ENCODE data around the gene DTYMK. TPM values are rescaled to one million over a fixed set of nuclear protein-coding genes. Genes with fewer than 3 reads are reported as not detected.

DTYMK gene
- total RNA-seq, 1 experiment from 2014 or later = 88.1 TPM

DNA sequence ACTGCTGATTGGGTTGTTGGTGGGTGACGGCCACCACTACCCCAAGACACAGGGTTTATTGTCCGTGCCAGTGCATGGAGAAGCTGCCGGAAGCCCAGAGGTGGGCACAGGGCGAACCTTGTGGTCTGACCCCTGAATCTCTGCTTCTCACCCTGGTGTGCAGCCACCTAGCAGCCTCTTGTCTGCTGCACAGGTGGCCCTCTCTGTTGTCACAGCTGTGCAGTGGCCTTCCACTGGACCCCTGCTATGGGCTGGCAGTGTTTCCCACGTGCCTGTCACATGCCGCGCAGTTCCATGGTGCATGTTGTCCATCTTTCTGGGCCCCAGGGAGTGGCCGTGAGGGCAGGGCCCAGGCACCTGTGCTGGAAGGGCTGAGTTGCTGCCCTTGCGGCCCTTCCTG, 33.9 kb downstream of the DTYMK start (continued):
- TF ChIP-seq, protein P1, sequence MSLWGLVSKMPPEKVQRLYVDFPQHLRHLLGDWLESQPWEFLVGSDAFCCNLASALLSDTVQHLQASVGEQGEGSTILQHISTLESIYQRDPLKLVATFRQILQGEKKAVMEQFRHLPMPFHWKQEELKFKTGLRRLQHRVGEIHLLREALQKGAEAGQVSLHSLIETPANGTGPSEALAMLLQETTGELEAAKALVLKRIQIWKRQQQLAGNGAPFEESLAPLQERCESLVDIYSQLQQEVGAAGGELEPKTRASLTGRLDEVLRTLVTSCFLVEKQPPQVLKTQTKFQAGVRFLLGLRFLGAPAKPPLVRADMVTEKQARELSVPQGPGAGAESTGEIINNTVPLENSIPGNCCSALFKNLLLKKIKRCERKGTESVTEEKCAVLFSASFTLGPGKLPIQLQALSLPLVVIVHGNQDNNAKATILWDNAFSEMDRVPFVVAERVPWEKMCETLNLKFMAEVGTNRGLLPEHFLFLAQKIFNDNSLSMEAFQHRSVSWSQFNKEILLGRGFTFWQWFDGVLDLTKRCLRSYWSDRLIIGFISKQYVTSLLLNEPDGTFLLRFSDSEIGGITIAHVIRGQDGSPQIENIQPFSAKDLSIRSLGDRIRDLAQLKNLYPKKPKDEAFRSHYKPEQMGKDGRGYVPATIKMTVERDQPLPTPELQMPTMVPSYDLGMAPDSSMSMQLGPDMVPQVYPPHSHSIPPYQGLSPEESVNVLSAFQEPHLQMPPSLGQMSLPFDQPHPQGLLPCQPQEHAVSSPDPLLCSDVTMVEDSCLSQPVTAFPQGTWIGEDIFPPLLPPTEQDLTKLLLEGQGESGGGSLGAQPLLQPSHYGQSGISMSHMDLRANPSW (CRISPR knock-in tag; conservative IDR thresholded peaks at IDR 0.05; ENCODE audit: low read depth) = no peak
- TF ChIP-seq FOXK1 (CRISPR knock-in tag; IDR thresholded peaks at IDR 0.05) (no peak), TEAD4 (CRISPR knock-in tag; IDR thresholded peaks at IDR 0.05) (no peak)
- TF ChIP-seq, protein P2, sequence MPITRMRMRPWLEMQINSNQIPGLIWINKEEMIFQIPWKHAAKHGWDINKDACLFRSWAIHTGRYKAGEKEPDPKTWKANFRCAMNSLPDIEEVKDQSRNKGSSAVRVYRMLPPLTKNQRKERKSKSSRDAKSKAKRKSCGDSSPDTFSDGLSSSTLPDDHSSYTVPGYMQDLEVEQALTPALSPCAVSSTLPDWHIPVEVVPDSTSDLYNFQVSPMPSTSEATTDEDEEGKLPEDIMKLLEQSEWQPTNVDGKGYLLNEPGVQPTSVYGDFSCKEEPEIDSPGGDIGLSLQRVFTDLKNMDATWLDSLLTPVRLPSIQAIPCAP (CRISPR knock-in tag; IDR thresholded peaks at IDR 0.05) = no peak

DNA sequence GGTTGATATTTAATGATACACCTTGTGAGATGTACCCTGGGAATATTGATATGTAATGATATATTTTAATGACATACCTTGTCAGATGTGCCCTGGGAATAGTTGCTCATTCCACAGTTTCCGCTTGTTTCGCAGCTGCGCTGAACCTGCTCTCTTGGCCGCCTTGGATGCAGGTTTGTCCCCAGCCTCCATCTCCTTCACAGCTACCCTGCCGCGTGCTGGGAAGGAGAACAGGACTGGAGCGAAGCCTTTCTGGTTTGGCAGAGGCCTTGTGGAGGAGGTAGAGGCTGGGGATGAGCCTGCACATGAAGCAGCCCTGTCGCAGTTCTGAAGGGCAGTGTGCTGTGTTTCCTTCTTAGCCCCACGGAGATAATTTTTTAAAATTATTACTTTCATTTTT, 34.5 kb downstream of the DTYMK start:
- DNase-seq (ENCODE audit: low spot score) = no peak
- H3K9me3 Mint-ChIP-seq = no peaks in the 10 kb centered on the region
- H3K36me3 Mint-ChIP-seq = peaks cover 42% of the 10 kb centered on the region
- TF ChIP-seq NFATC4 (CRISPR knock-in tag; IDR thresholded peaks at IDR 0.05) = no peak
- TF ChIP-seq, protein P3, sequence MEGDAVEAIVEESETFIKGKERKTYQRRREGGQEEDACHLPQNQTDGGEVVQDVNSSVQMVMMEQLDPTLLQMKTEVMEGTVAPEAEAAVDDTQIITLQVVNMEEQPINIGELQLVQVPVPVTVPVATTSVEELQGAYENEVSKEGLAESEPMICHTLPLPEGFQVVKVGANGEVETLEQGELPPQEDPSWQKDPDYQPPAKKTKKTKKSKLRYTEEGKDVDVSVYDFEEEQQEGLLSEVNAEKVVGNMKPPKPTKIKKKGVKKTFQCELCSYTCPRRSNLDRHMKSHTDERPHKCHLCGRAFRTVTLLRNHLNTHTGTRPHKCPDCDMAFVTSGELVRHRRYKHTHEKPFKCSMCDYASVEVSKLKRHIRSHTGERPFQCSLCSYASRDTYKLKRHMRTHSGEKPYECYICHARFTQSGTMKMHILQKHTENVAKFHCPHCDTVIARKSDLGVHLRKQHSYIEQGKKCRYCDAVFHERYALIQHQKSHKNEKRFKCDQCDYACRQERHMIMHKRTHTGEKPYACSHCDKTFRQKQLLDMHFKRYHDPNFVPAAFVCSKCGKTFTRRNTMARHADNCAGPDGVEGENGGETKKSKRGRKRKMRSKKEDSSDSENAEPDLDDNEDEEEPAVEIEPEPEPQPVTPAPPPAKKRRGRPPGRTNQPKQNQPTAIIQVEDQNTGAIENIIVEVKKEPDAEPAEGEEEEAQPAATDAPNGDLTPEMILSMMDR (IDR thresholded peaks at IDR 0.05) = no peak
- TF ChIP-seq ZBTB21 (CRISPR knock-in tag; IDR thresholded peaks at IDR 0.05; ENCODE audit: borderline replicate concordance) = no peak
- no peak for TF ChIP-seq ZNF138 (CRISPR knock-in tag; conservative IDR thresholded peaks at IDR 0.05)
- TF ChIP-seq, protein P4, sequence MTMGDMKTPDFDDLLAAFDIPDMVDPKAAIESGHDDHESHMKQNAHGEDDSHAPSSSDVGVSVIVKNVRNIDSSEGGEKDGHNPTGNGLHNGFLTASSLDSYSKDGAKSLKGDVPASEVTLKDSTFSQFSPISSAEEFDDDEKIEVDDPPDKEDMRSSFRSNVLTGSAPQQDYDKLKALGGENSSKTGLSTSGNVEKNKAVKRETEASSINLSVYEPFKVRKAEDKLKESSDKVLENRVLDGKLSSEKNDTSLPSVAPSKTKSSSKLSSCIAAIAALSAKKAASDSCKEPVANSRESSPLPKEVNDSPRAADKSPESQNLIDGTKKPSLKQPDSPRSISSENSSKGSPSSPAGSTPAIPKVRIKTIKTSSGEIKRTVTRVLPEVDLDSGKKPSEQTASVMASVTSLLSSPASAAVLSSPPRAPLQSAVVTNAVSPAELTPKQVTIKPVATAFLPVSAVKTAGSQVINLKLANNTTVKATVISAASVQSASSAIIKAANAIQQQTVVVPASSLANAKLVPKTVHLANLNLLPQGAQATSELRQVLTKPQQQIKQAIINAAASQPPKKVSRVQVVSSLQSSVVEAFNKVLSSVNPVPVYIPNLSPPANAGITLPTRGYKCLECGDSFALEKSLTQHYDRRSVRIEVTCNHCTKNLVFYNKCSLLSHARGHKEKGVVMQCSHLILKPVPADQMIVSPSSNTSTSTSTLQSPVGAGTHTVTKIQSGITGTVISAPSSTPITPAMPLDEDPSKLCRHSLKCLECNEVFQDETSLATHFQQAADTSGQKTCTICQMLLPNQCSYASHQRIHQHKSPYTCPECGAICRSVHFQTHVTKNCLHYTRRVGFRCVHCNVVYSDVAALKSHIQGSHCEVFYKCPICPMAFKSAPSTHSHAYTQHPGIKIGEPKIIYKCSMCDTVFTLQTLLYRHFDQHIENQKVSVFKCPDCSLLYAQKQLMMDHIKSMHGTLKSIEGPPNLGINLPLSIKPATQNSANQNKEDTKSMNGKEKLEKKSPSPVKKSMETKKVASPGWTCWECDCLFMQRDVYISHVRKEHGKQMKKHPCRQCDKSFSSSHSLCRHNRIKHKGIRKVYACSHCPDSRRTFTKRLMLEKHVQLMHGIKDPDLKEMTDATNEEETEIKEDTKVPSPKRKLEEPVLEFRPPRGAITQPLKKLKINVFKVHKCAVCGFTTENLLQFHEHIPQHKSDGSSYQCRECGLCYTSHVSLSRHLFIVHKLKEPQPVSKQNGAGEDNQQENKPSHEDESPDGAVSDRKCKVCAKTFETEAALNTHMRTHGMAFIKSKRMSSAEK (CRISPR knock-in tag; IDR thresholded peaks at IDR 0.05; ENCODE audit: borderline replicate concordance) = no peak
- TF ChIP-seq, protein P5, sequence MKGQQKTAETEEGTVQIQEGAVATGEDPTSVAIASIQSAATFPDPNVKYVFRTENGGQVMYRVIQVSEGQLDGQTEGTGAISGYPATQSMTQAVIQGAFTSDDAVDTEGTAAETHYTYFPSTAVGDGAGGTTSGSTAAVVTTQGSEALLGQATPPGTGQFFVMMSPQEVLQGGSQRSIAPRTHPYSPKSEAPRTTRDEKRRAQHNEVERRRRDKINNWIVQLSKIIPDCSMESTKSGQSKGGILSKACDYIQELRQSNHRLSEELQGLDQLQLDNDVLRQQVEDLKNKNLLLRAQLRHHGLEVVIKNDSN (CRISPR knock-in tag; IDR thresholded peaks at IDR 0.05) = no peak
- no peak for TF ChIP-seq FOXK1 (CRISPR knock-in tag; IDR thresholded peaks at IDR 0.05)
- CTCF ChIA-PET = no interaction called here
- H3K4me3 Mint-ChIP-seq = no peak overlapping the region
- POLR2A ChIA-PET = no interaction called here
- no peak overlapping the region for H3K27ac Mint-ChIP-seq
- ATAC-seq = no peak
- H3K4me1 Mint-ChIP-seq = peaks cover 23% of the 10 kb centered on the region
- no peaks in the 10 kb centered on the region for H3K27me3 Mint-ChIP-seq (ENCODE audit: low read depth)

DNA sequence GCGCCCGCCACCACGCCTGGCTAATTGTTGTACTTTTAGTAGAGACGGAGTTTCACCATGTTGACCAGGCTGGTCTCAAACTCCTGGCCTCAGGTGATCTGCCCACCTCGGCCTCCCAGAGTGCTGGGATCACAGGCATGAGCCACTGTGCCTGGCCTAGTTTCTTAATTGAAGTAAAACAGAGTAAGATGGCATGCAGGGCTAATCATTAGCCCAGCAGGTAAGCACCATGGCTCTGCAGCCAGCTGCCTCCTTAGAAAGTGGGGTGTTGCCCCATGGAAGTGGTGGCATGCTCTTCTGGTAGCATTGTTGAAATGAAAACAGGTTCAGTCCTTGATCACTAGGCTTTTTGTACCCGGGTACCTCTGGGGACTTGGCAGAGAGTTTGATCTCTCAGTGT, 36.7 kb downstream of the DTYMK start:
- Mint-ChIP-seq H3K27me3 (ENCODE audit: low read depth) (no peaks in the 10 kb centered on the region), H3K36me3 (peaks cover 30% of the 10 kb centered on the region), H3K4me1 (peaks cover 23% of the 10 kb centered on the region), H3K27ac (no peak overlapping the region), H3K9me3 (no peaks in the 10 kb centered on the region), H3K4me3 (no peak overlapping the region)
- ChIA-PET CTCF (no interaction called here), POLR2A (interaction anchor here (0.7 kb wide), 1 partner anchor 405 kb away, joined by 3 read pairs; no protein-coding TSS in a partner anchor)
- ATAC-seq (no peak), DNase-seq (ENCODE audit: low spot score) (no peak)
- no peak for TF ChIP-seq FOXK1 (CRISPR knock-in tag; IDR thresholded peaks at IDR 0.05)
- TF ChIP-seq ZNF263 (CRISPR knock-in tag; IDR thresholded peaks at IDR 0.05; ENCODE audit: low read depth) = no peak
- TF ChIP-seq ESRRA (CRISPR knock-in tag; IDR thresholded peaks at IDR 0.05; ENCODE audit: borderline replicate concordance) = no peak
- TF ChIP-seq TEAD4 (CRISPR knock-in tag; IDR thresholded peaks at IDR 0.05) = no peak
- TF ChIP-seq, protein P6, sequence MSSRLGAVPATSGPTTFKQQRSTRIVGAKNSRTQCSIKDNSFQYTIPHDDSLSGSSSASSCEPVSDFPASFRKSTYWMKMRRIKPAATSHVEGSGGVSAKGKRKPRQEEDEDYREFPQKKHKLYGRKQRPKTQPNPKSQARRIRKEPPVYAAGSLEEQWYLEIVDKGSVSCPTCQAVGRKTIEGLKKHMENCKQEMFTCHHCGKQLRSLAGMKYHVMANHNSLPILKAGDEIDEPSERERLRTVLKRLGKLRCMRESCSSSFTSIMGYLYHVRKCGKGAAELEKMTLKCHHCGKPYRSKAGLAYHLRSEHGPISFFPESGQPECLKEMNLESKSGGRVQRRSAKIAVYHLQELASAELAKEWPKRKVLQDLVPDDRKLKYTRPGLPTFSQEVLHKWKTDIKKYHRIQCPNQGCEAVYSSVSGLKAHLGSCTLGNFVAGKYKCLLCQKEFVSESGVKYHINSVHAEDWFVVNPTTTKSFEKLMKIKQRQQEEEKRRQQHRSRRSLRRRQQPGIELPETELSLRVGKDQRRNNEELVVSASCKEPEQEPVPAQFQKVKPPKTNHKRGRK (CRISPR knock-in tag; IDR thresholded peaks at IDR 0.05; ENCODE audit: borderline replicate concordance) = no peak
- no peak for TF ChIP-seq ZNF138 (CRISPR knock-in tag; conservative IDR thresholded peaks at IDR 0.05)
- TF ChIP-seq, protein P7, sequence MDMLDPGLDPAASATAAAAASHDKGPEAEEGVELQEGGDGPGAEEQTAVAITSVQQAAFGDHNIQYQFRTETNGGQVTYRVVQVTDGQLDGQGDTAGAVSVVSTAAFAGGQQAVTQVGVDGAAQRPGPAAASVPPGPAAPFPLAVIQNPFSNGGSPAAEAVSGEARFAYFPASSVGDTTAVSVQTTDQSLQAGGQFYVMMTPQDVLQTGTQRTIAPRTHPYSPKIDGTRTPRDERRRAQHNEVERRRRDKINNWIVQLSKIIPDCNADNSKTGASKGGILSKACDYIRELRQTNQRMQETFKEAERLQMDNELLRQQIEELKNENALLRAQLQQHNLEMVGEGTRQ (CRISPR knock-in tag; IDR thresholded peaks at IDR 0.05) = no peak
- TF ChIP-seq, protein P8, sequence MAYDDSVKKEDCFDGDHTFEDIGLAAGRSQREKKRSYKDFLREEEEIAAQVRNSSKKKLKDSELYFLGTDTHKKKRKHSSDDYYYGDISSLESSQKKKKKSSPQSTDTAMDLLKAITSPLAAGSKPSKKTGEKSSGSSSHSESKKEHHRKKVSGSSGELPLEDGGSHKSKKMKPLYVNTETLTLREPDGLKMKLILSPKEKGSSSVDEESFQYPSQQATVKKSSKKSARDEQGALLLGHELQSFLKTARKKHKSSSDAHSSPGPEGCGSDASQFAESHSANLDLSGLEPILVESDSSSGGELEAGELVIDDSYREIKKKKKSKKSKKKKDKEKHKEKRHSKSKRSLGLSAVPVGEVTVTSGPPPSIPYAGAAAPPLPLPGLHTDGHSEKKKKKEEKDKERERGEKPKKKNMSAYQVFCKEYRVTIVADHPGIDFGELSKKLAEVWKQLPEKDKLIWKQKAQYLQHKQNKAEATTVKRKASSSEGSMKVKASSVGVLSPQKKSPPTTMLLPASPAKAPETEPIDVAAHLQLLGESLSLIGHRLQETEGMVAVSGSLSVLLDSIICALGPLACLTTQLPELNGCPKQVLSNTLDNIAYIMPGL (CRISPR knock-in tag; IDR thresholded peaks at IDR 0.05) = no peak
- TF ChIP-seq, protein P2 (CRISPR knock-in tag; IDR thresholded peaks at IDR 0.05) = no peak
